Activated CD4-positive, alpha-beta T cell treated with anti-CD3 and anti-CD28 coated beads for 4 hours (primary cell): ENCODE measurements around the gene CD8B2.
"Not testable (repeated sequence)": the region's sequence is repeated elsewhere in the genome, so short reads cannot be mapped to it uniquely, and the experiment has no call there.

ENCODE experiments used
- DNase-seq, 2 donors: peaks; one replicate each; pipeline ENCODE4 v3.0.0-alpha.2; 2020

CD8B2 gene

GRCh38 chr2:106486551-106487385, at the start of gene CD8B2:
Gene CD8B2 (plus strand): TSS chr2:106487364. CDS start chr2:106487427, 63 bp downstream.
- not testable (repeated sequence) for DNase-seq

- DNase-seq, result peak in 1 of 2 donors; percentile 2
Observed at GRCh38 chr2:106461882-106462281, 25.3 kb upstream of the CD8B2 start.

DNA sequence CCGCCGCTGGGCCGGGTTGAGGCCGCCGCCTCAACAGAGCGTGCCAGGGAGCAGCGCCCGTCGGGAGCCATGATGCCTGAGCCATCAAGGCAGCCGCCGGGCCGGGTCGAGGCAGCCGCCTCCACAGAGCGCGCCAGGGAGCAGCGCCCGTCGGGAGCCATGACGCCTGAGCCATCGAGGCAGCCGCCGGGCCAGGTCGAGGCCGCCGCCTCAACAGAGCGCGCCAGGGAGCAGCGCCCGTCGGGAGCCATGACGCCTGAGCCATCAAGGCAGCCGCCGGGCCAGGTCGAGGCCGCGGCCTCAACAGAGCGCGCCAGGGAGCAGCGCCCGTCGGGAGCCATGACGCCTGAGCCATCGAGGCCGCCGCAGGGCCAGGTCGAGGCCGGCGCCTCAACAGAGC, 19.6 kb upstream of the CD8B2 start:
- DNase-seq, result not testable (repeated sequence)

DNA sequence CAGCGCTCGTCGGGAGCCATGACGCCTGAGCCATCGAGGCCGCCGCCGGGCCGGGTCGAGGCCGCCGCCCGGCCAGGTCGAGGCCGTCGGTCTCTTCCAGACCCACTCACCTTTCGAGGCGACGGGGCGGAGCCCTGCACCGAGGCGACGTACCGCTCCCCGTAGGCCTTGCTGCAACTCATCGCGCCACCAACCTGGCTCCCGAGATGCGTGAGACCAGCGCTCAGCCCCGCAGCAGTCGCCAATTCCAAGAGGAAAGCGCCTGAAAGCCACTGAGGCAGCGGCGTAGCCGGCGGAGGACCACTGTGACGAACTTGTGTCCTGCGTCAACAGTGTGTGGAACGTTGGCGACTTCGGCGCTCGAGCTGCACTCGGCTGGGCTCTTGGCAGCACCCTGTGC, 19.1 kb upstream of the CD8B2 start, which contains the start of gene RGPD3:
RGPD3 (minus strand) TSS at position 307 of the 400 bp plus-strand sequence; CDS start at position 182, 125 bp downstream.
- DNase-seq, result not testable (repeated sequence)

DNA sequence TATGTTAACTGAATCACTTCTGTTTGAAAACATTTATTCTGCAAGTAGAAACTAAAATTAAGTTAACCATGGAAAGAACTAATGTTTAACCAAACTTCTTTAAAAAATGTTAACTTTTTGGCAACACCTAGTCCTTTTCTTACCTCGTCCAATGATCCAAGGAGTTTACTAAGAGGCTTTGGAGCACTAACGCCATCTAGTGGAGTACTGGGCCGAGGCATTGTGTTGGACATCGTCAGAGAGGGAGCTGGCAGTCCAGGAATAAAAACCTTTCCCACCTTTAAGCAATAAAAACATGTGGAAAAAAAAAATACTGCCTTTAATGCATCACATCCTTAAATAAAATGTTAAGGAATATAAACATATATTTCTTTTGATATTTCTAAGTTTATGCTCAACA, 16.5 kb upstream of the CD8B2 start:
- peak; percentile 17 to 49 for DNase-seq

- not testable (repeated sequence) for DNase-seq
Observed at GRCh38 chr2:106477647-106478046, 9.5 kb upstream of the CD8B2 start.

GRCh38 chr2:106479563-106479962, 7.6 kb upstream of the CD8B2 start:
- not testable (repeated sequence) for DNase-seq

DNA sequence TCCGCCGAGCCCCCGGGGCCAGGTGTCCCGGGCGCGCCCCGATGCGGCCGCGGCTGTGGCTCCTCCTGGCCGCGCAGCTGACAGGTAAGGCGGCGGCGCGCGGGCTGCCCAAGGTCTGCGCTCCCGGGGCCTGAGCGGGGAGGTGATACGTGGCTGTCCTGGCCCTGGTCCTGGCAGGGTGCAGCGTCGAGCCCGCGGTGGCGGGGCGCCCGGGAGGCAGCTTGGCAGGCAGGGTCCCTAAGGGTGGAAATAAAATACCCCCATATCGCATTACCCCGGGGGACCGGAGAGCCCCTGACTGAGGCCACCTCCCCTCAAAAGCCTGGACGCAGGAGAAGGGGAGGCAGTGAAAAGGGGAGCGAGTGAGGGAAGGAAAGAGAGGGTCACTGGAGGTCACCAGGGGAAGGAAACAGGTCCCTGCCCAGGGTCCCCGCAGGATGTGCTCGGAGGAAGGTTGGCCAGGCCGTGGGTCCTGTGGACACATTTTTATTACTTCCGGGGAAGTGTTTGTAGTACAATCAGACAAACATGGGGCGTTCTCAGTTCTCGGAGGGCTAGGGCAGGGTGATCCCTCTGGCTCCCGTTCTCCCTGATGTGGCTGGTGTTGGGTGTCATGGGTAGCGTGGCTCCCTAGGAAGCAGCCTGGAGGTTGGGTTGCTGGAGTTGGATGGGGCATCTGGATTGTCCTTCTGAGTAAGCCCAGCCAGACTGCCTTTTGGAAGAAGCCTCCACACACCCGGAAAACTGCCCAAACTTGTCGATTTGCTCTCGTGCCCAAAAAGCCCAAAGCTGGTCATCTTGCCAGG, 425 bp downstream of the CD8B2 start:
- not testable (repeated sequence) for DNase-seq

DNA sequence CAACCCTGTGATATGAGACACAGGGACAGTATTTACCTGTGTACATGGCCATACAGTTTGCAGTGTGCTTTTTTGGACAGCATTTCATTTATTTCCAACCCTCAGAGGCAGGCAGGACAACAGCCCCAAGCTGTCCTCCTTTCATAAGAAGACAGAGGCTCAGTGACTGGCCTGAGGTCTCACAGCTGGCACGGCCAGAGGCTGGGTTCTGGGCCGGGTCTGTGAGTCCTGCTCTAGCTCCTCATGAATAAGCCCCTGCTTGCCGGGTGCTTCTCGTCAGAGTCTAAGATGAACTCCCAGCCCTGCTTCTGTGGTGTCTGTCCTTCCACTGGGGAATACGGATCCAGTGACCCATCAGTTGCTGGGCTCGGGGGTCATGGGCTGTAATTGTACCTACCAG, 2.5 kb downstream of the CD8B2 start:
- not testable (repeated sequence) for DNase-seq

- not testable (repeated sequence) for DNase-seq
Observed at GRCh38 chr2:106492399-106492798, 5.2 kb downstream of the CD8B2 start.

DNA sequence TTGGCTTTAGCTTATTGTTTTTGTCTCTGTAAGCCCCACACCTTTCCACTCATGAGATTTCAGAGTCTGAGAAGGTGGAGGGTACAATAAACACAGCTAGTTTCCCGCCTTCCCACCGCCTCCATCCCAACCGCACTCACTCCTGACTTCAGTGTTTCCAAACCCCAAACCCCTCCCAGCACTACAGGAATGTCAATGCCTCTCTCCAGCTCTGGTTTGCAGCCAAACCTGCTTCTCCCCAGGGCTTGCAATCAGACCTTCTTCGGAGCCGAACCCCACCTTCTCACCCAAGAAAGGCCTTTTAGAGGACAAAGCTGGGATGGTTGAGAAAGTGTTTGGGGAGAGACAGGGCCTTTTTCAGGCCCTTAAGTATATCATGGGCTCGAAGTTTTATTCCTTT, 5.7 kb downstream of the CD8B2 start:
- DNase-seq, result not testable (repeated sequence)

DNA sequence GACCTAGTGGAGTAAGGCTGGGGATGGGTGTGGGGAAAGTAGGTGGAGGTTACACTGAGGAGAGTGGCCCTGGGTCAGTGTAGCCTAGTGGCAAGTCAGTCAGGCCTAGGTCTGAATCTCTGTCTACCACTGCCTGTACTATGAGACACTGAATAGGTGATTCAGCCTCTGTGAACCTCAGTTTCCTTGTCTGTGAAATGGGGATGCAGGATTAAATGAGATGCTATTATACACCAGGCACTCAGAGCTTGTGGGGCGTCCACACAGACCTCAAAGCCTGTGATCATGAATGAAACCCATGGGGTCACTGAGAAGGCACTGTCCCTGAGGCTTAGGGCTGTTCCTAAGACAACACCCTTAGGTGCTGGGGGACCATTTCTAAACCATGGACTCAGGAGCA, 11.4 kb downstream of the CD8B2 start:
- DNase-seq, result not testable (repeated sequence)

- DNase-seq, result not testable (repeated sequence)
Observed at GRCh38 chr2:106500350-106500749, 13.2 kb downstream of the CD8B2 start.

DNA sequence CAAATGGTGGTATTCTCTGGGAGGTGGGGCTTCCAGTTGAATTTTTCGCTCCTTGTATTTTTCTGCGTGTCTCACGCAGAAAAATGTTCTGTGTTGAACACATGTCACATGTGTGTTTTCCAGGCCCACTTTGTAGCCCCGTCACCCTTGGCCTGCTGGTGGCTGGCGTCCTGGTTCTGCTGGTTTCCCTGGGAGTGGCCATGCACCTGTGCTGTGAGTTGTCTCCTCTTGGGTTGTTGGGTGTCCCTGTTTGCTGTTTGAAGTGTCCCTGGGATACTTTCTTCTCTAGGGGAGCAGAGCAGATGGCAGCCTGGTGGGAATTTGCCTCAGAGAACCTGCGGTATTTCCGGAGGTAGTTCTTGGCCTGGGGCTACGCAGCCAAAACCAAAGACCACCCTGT, 15.2 kb downstream of the CD8B2 start:
- DNase-seq, result not testable (repeated sequence)

- not testable (repeated sequence) for DNase-seq
Observed at GRCh38 chr2:106504192-106504591, 17.0 kb downstream of the CD8B2 start.

- not testable (repeated sequence) for DNase-seq
Observed at GRCh38 chr2:106504787-106505186, 17.6 kb downstream of the CD8B2 start.

DNA sequence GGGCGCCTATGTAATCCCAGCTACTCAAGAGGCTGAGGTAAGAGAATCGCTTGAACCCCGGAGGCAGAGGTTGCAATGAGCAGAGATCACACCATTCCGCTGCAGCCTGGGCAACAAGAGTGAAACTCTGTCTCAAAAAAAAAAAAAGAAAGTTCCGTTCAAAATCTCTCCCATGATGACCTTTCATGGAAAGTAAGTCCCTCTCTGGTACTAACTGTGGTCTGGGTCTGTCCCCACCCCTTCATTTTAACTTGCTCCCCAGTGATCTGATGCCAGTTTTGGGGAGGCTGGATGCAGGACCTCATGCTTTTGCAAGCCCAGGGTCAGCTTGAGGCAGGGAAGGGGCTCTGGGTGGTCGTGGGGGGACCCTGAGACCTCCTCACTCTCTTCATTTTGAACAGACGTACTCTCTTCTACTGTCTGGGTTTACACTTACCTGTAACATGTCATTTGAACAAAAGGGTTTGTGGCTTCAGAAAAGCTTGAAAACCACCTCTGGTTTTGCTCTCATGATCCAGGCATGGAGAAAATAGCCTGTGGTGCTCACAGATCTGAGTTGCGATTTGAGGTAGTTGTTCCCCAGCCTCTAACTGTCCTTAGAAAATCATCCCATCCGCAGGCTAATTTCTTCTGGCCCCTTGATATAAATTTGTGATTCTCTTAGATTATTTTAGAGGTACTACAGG, 19.0 kb downstream of the CD8B2 start:
- not testable (repeated sequence) for DNase-seq

GRCh38 chr2:106508660-106509373, 21.7 kb downstream of the CD8B2 start:
- not testable (repeated sequence) for DNase-seq

- not testable (repeated sequence) for DNase-seq
Observed at GRCh38 chr2:106509374-106509770, 22.2 kb downstream of the CD8B2 start.

- DNase-seq, result not testable (repeated sequence)
Observed at GRCh38 chr2:106510791-106511190, 23.6 kb downstream of the CD8B2 start.

DNA sequence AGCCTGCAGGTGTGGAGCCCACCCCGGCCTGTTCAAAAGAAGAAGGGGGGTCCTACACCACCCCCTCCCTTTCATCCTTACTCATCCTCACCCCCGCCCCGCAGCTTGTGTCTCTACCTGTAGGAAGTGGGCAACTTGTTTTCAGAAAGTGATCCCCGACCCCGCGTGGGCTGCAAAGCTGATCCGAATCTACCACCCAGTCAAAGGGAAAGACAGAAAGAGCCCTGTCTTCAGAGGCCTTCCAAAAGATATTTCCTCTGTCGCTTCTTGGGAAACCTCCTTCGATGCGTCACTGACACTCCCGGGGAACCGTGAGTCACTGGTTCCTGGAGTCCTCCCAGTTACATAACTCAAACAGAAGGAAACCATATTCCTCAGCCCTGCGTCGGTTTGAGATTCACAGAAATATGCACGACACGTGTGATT, 24.3 kb downstream of the CD8B2 start:
- DNase-seq, result peak; percentile 41 to 45

GRCh38 chr2:106511934-106512333, 24.8 kb downstream of the CD8B2 start:
- DNase-seq, result not testable (repeated sequence)
